ENCODE data around the gene HOXC6.

Gene HOXC6

DNA sequence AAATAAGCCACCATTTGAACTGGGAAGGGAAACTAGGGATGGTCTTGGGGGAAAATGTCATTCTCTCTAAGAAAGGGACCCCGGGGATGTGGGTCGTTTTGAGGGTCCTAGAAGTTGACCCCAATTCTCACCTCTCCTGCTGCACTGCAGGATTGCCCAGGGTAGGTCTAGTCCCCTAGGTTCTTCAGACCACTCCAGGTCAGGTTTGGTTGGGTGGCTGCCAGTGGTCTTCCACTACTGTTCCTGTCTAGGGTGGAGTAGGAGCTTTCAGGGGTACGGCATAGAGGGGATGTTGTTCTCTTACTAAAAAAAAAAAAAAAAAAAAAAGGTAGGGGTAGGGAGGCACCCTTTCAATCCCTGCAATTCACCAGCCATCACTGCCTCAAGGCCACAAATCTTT lies 12.2 kb upstream of the HOXC6 start:
- DNase-seq (ENCODE audit: low spot score): no peak

DNA sequence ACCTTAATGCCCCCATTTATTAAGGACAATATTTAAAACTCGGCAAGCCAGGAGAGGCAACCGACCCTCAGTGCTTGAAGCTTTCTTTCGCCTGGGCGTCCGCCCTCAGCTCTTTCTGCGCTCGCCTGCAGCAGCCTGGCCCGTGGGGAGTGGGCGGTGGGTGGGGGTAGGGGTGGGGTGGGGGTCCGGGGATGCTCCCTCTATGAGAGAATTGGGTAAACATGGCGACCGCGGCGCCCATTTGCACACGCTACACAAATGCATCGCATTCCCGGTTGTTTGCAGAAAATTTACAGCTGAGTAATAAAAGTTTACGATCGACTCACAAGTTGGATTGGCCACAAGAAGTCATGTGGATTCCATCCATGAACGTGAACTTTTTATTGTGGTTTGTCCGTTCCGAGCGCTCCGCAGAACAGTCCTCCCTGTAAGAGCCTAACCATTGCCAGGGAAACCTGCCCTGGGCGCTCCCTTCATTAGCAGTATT lies 11.7 kb upstream of the HOXC6 start:
- DNase-seq (ENCODE audit: low spot score): no peak

DNA sequence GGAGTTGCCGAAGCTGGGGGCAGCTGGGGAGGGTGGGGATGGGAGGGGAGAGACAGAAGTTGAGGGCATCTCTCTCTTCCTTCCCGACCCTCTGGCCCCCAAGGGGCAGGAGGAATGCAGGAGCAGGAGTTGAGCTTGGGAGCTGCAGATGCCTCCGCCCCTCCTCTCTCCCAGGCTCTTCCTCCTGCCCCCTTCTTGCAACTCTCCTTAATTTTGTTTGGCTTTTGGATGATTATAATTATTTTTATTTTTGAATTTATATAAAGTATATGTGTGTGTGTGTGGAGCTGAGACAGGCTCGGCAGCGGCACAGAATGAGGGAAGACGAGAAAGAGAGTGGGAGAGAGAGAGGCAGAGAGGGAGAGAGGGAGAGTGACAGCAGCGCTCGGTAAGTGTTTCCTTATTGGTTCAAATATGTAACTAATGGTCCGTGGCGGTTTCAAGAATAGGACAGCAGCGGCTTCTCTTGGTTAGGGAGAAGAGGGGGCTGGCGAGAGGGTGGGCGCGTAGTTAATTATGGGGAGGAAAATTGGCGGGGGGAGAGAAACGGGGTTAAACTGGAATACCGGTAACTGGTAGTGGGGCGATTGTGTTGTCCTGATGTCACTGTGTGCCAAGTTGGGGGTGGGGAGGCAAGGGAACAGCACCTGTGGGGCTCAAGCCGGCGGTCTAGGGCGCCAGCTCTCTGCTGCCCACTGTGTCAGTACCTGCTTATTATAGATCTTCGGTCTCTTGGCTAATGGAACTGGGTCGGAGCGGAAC lies 11.0 kb upstream of the HOXC6 start:
- DNase-seq (ENCODE audit: low spot score): no peak

DNA sequence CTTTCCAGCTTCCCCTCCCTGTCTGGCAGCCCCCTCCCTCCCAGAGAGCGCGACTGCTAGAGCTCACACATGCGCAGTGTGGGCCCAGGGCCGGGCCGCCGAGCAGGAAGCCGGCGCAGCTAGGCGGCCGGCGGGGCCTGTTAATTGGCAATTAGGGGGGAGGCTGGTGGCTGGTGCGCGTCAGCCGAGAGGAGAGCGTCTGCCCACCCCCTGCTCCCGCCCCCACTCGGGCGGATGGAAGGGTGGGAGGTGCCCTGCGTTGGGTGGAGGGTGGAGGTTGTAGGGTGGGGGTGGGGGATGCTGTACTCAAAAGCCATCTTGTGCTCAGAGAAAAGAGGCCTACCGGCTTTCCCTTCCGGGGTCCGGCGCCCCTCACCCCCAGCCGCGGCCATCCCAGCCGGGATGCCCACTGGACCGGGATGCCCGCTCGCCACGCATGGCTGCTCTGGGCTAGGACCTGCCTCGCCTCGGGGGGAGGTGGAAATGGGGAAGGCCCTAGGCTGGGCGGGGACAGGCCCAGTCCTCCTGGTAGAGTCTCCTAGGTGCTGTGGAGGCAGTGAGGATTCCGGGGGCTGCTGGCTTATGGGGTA lies 10.3 kb upstream of the HOXC6 start:
- peak; percentile 38 for DNase-seq (ENCODE audit: low spot score)

DNA sequence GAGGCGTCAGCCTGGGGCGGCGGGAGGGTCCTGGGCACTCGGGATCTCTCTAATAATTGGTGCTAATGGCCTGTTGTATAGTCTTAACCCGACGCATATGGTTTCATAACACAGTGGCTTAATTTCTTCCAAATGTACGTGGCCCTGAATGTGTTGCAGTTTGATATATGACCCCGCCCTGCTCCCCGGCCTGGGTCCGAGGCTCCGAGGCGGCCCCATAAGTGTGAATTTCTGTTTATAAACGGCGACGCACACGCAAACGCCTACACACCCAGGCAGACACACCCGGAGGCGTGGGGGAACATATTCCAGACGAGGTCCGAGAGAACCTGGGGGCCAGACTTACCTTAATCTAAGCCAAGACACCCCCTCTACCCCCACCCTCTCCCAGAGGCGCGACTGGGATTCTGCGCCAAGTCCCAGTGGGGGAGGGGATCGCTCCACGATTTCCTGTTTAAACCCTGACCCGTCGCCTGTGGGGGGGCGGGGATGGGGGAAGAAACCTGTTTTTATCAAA lies 9.7 kb upstream of the HOXC6 start:
- DNase-seq (ENCODE audit: low spot score): no peak

DNA sequence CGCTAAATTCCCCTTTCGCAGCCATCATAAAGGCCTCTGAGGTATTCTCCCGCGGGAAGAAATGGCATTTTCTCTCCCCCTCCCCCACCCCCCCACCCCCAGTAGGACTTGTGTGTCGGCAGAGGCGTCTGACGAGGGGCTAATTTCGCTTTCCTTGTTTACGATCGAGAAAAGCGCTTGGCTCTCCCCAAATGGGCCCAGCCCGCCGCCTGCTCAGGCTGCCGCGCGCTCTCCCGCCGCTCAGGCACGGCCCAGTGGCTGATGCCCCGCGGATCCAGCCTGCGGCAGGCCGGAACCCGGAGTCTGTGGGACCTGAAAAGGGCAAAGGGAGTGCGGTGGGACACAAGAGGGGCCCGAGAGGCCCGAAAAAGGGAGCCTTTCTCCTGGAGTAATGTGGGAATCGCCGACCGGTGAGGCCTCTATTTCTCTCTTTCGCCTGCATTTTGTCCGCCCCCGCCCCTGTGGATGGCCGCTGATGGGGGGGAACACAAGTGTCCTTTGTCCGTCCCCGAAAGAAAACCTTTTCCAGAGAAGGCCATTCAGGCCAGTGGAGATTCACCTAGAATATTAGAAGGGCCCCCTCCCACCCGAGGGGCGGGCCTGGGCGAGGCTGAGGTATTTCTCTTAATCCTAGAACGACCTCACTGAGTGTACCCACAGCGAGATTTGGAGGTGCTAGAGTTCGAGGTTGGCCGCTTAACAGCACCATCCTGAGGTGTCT lies 9.0 kb upstream of the HOXC6 start:
- no peak for DNase-seq (ENCODE audit: low spot score)

DNA sequence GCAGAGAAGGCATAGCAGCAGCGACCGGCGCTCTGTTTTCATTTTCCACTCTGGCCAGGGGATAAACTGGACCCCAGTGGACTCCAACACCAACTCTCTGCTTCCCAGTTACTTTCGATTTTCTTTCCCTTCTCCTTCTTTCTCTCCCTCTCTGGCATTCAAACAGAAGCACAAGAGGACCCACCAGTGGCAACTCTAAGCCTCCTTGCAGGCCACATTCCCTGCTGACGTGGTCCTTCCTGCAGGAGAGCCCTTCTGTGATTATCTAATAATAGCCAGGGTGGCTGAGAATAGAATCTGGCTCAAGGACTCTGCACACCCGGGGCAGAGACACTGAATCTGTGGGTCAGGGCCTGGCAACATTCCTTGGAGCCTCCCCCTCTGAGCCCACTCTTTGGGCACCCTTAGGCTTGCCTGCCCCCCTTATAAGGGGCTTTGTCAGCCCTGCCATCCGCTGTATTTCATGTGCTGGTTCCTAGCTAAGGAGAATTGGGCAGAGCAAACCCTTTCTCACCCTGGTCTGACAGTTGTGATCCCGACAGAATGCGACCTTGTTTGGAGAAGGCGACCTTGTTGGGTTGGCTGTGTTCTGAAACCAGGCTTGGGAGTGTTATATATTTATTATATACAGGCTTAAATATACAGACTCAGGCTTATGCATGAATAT lies 8.2 kb upstream of the HOXC6 start:
- DNase-seq (ENCODE audit: low spot score): no peak

DNA sequence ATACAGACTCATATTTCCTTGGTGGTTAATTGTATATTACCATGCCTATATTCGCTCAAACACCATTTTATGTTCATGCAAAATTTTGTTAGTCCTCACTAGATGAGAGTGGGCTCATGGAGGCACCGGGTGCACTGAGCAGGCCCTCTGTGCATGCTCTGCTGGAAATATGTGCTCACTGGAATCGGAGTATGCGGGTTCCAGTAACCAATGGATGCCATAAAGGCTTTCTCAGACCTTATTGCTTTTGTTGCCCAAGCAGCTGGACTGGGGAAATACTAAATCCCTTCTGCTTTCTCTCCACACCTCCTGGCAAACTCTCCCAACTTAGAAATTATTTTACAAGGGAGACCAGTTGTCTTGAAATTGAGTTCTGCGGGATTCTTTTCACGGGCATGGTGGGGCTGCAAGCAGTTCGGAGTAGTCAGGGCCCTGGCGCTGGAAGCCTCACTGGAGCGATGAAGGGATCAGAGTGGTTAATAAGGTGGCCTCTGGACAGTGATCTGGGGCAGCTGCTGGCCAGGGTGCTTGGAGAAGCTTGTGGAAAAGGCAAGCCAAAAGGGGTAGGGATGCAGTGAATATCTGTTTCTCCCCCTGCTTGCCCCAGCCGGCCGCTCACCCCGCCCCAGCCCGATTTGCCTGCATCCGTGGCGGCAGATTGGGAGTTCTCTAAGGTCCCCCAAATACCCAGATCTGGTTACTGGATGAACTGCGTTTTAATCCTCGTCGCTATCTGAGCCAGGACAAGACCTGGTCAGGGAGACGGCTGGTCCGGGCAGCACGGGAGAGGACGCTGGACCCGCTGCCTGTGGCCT lies 7.4 kb upstream of the HOXC6 start:
- DNase-seq (ENCODE audit: low spot score): no peak

DNA sequence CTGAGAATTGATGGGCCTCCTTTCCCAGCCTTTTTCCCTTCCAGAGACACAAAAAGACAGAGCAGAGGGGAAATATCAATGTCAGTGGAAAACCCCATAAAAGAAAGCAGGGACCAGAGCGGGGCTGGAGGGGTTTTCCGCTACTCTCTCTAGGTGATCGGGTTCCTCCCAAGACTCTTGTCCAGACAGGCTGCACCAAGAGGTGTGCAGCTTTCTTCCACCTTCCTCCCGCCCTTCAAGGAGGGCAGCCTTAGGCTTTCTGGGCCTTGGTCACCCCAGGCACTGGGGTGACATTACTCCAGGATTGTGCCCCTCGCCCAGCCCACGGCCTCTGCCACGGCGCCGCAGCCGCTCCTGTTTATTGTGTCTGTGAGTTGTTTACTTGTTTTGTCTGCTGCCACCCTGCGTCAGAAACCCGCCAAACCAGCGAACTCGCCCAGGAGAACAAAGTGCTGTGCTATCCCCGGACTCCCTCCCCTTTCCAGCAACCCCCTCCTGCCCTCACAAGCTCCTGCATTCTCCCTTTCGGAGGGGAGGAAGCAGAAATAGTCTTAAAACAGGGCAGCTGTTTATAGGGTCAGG lies 6.7 kb upstream of the HOXC6 start:
- DNase-seq (ENCODE audit: low spot score): no peak

DNA sequence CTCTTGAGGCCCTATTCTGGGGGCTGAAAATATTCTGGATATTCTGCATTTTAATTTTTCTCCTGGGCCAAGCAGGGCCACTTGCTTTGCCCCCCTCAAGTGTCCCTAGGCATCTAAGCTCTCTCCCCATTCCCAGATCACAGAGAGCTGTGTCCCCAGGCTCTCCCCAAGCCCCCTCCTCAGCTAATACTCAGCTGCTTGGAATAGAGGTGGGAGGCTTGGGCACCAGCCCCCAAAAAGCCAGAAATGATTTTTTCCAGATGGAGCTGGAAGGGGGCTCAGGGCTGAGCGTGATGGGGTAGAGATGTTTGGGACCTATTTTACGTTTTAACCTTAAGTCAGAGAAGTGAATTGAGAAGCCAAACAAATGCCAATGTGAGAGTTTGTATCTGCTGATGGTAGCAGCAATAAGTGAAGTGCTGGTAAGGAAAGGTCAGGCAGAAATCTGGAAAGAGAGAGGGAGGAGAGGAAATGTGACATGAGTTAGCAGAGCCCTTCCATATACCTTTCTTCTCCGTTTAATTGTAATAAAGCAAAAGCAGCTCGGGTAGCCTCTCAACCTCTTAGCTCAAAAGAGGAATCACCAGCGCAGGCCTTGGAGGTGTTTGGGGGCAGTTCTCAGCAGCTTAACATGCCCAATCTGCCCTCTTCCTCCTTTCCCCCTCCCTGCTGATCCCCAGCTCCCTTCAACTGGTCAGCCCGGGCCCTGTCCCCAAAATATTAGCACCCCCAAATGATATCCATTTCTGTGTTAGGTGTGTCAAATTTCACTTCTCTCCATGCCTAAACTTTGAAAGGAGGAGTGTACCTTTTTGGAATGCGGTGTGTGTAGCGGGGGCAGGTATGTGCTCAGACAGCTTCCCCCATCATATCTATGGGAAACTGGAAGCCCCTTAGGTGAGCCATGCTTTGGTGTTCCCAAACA lies 5.0 kb upstream of the HOXC6 start:
- DNase-seq (ENCODE audit: low spot score): no peak

DNA sequence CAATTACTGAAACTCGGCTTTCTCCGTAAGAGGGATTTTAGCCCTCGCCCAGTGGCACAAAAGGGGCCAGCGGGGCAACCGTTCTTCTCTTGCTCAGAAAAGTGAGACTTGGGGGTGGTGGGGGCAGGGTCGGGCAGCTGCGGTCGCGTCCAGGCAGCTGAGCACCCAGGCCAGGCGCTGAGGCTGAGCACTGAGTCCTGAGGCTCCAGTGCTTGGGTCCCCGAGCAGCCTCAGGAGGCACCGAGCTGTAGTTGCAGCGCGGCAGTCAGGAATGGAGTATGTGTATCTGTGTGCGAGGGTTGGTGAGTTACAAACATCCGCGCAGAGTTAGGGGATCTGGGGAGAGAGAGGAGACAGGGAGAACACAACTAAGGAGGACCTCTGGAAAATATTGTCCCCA lies 4.1 kb upstream of the HOXC6 start:
- no peak for DNase-seq (ENCODE audit: low spot score)

DNA sequence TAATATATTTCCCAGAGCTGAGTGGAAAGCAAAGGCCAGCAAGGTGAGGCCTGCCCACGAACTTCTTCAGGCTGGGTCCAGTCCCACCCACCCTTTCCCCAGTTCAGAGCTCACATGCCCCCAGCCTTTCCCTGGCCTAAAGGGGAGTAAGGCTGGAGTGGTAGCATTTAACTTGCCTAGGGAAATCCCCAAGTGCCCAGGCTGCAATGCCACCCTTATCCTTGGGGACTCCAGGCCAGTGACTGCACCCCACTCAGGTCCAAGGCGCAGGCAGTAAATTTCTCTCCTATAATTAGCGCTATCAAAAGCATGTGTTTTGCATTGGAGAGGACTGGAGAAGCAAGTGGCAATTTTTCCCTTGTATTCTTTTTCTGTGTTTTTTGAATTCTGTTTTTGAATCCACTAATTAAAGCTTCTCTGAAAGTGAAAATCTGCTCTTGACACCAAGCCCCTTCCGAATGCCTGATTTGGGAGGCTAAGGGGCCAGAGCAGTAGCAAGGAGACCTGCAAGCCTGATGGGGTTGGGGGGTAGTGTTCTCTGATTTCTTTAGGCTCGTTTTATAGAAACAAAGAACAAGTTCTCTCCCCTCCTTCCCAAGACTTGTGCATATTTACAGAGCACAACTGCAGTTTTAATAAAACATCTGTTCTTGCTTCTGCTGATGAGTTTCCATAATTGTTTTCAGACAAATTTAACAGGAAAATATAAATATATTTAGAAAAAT lies 3.5 kb upstream of the HOXC6 start:
- no peak for DNase-seq (ENCODE audit: low spot score)

DNA sequence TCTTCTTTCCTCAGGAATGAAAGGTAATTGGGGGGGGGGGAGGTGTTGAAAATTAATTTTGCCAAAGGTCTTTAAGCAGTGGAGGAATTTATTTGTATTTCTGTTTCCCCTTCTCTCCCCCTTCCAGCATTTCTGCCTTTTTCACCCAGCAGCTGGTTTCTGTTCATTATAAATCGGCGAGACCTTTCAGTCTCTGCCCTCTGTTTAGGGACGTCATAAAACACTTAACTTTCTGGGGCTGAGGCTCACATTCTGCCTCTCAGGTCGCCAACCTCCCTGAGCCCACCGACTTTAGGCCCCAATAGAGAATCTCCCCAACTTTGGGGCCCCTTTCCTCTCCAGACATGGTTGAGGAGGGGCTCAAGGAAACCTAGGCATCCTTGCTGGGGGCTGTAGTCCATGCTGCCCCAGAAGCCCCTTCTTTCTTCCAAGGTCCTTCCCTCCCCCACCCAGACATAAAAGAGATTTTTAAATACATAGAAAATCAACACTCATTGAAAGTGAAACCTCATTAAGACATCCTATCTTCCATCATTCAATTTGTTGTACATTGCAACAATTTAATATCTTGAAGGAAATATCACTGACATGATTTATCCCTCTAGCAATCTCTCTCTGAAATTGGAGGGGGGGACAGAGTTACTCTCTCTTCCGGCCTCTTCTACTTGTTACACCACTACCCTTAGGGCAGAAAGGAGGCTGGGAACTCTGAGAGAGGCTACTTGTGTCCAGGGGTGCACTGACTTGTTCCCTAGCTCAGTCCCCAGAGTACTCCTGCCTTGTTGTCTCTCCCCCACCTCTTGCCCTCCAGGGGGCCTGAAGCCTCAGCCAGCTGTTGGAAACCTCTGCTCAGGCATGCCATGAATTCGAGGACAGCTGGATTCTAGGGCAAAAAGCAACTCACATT lies 2.5 kb upstream of the HOXC6 start:
- no peak for DNase-seq (ENCODE audit: low spot score)

DNA sequence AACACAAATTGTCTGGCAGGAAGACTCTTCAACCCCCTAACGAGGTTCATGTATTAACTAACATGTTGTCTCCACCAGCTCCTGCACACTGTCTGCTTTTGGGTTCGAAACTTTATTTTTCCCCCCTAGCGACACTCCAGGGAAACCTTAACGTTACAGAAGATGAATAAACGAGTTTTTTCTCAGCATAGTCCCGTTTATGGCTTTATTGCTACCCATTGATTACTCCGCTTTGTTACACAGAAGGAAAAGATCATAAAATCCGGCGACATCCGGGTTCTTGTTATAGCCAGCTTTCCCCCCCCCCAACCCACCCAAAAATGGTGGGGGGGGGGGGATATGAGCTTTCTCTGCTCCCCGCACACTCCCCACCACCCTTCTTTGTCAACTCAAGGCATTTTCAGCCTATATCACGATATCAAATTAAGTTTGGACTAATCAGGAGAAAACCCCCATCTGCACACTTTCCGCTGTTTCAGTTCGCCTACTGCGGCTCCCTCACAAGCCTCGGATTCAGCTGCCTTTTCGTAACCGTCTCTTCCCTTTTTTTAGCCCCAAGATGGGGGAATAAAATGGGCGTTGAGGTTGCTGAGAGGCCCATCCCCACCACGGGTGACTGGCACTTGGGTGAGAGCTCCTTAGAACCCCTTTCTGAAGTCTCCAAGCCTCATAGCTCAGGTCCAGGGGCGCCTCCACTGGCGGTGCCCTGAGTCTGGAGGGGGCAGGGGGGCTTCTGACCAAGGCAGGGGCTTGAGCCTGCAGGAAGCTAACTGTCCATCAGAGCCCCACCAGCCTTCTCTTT lies 1.4 kb upstream of the HOXC6 start:
- no peak for DNase-seq (ENCODE audit: low spot score)

DNA sequence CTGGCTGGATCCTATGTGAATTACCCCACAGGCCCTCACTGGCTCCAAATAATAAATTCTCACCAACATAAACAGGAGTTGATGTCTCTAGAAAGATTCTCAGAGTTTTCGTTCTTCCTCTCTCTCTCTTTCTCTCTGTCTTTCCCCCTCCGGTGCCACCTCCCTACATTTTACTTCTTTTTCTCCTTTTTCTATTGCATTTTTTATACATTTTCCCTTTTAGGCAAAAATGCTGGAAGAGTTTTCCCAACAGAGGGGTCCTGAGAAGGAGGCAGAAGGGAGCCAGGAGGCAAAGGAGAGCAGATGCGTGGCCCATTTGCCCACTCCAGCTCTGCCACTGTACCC lies 826 bp upstream of the HOXC6 start:
- no peak for DNase-seq (ENCODE audit: low spot score)

DNA sequence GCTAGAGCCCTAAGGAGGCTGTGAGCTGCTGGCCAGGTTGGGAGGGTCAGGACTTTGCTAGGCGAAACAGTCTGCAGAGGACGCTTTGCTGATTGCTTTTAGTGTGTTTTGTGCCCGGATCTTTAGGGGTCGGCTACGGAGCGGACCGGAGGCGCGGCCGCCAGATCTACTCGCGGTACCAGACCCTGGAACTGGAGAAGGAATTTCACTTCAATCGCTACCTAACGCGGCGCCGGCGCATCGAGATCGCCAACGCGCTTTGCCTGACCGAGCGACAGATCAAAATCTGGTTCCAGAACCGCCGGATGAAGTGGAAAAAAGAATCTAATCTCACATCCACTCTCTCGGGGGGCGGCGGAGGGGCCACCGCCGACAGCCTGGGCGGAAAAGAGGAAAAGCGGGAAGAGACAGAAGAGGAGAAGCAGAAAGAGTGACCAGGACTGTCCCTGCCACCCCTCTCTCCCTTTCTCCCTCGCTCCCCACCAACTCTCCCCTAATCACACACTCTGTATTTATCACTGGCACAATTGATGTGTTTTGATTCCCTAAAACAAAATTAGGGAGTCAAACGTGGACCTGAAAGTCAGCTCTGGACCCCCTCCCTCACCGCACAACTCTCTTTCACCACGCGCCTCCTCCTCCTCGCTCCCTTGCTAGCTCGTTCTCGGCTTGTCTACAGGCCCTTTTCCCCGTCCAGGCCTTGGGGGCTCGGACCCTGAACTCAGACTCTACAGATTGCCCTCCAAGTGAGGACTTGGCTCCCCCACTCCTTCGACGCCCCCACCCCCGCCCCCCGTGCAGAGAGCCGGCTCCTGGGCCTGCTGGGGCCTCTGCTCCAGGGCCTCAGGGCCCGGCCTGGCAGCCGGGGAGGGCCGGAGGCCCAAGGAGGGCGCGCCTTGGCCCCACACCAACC lies 1.5 kb downstream of the HOXC6 start:
- no peak for DNase-seq (ENCODE audit: low spot score)

DNA sequence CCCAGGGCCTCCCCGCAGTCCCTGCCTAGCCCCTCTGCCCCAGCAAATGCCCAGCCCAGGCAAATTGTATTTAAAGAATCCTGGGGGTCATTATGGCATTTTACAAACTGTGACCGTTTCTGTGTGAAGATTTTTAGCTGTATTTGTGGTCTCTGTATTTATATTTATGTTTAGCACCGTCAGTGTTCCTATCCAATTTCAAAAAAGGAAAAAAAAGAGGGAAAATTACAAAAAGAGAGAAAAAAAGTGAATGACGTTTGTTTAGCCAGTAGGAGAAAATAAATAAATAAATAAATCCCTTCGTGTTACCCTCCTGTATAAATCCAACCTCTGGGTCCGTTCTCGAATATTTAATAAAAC lies 2.2 kb downstream of the HOXC6 start:
- no peak for DNase-seq (ENCODE audit: low spot score)
